T-helper 2 cell (primary cell): Measurements from ENCODE around the gene ODR4.
"Not testable (repeated sequence)": the region's sequence is repeated elsewhere in the genome, so short reads cannot be mapped to it uniquely, and the experiment has no call there.

Source experiments
- DNase-seq, 5 experiments: peaks; one replicate each; pipeline versions ENCODE4 v3.0.0 to v3.0.0-alpha.2; 2012 to 2022

The ODR4 gene

GRCh38 chr1:186421446-186421845 is 45.8 kb downstream of the ODR4 start:
- DNase-seq, result no peak

GRCh38 chr1:186424539-186424938 is 48.9 kb downstream of the ODR4 start:
- no peak for DNase-seq

GRCh38 chr1:186426118-186426517 is 50.5 kb downstream of the ODR4 start:
- no peak for DNase-seq

GRCh38 chr1:186429017-186429416 is 53.4 kb downstream of the ODR4 start:
- no peak for DNase-seq

- DNase-seq, result no peak
Measured at GRCh38 chr1:186435336-186435735, 59.7 kb downstream of the ODR4 start.

GRCh38 chr1:186438567-186438966 is 62.9 kb downstream of the ODR4 start:
- DNase-seq, result no peak

GRCh38 chr1:186440584-186440983 is 64.9 kb downstream of the ODR4 start:
- no peak for DNase-seq

GRCh38 chr1:186442651-186443375 is 67.2 kb downstream of the ODR4 start:
- peak in 1 of 5 experiments; percentile 81 for DNase-seq

GRCh38 chr1:186443638-186444037 is 68.0 kb downstream of the ODR4 start:
- peak in 1 of 5 experiments; percentile 21 for DNase-seq

GRCh38 chr1:186446152-186446551 is 70.5 kb downstream of the ODR4 start:
- DNase-seq, result no peak

- DNase-seq, result no peak
Measured at GRCh38 chr1:186454981-186455380, 79.3 kb downstream of the ODR4 start.

GRCh38 chr1:186456729-186457255 is 81.2 kb downstream of the ODR4 start:
- no peak for DNase-seq

GRCh38 chr1:186459161-186459560 is 83.5 kb downstream of the ODR4 start:
- not testable (repeated sequence) for DNase-seq

- DNase-seq, result no peak
Measured at GRCh38 chr1:186461014-186461413, 85.4 kb downstream of the ODR4 start, which contains the start of gene PDC. PDC (minus strand) TSS chr1:186461114; CDS start chr1:186449459, 11,655 bp downstream.

GRCh38 chr1:186463511-186463910 is 87.9 kb downstream of the ODR4 start:
- no peak for DNase-seq

GRCh38 chr1:186463926-186464325 is 88.3 kb downstream of the ODR4 start:
- DNase-seq, result no peak

GRCh38 chr1:186465491-186465890 is 89.9 kb downstream of the ODR4 start:
- DNase-seq, result not testable (repeated sequence)

- no peak for DNase-seq
Measured at GRCh38 chr1:186465946-186466345, 90.3 kb downstream of the ODR4 start.
